DMS 273 (cell line): ENCODE results near the gene DIPK2A.

Experiments
- DNase-seq: peaks from one replicate; lab custom pipeline; 2025; ENCODE audit not compliant: unreplicated experiment; lab: John Stamatoyannopoulos, UW

Gene DIPK2A

GRCh38 chr3:143971359-143972154, at the start of gene DIPK2A:
Gene DIPK2A (plus strand): TSS chr3:143971823. CDS start chr3:143972333, 510 bp downstream.
- DNase-seq = peak; percentile 100

GRCh38 chr3:143924522-143925285, 46.9 kb upstream of the DIPK2A start:
- no peak for DNase-seq

GRCh38 chr3:143928056-143928455, 43.6 kb upstream of the DIPK2A start:
- DNase-seq = no peak

GRCh38 chr3:143928541-143929255, 42.9 kb upstream of the DIPK2A start:
- DNase-seq = no peak

- DNase-seq = no peak
Measured at GRCh38 chr3:143934791-143935190, 36.8 kb upstream of the DIPK2A start.

GRCh38 chr3:143935678-143936077, 35.9 kb upstream of the DIPK2A start:
- DNase-seq = no peak

GRCh38 chr3:143950810-143951209, 20.8 kb upstream of the DIPK2A start:
- DNase-seq = no peak

GRCh38 chr3:143951351-143951971, 20.2 kb upstream of the DIPK2A start:
- DNase-seq = peak; percentile 68

- DNase-seq = peak; percentile 29
Measured at GRCh38 chr3:143952569-143953072, 19.0 kb upstream of the DIPK2A start.

GRCh38 chr3:143955113-143955512, 16.5 kb upstream of the DIPK2A start:
- DNase-seq = no peak

- DNase-seq = no peak
Measured at GRCh38 chr3:143956838-143957237, 14.8 kb upstream of the DIPK2A start.

GRCh38 chr3:143957453-143957852, 14.2 kb upstream of the DIPK2A start:
- DNase-seq = no peak

- DNase-seq = no peak
Measured at GRCh38 chr3:143958966-143959365, 12.7 kb upstream of the DIPK2A start.

- DNase-seq = no peak
Measured at GRCh38 chr3:143961342-143961741, 10.3 kb upstream of the DIPK2A start.

- DNase-seq = no peak
Measured at GRCh38 chr3:143963946-143964345, 7.7 kb upstream of the DIPK2A start.

GRCh38 chr3:143970773-143971358, 757 bp upstream of the DIPK2A start:
- DNase-seq = peak; percentile 91

GRCh38 chr3:143972155-143972504, 507 bp downstream of the DIPK2A start:
- DNase-seq = no peak

- DNase-seq = peak; percentile 96
Measured at GRCh38 chr3:143972505-143973258, 1.1 kb downstream of the DIPK2A start.

GRCh38 chr3:143973259-143974021, 1.8 kb downstream of the DIPK2A start:
- peak; percentile 73 for DNase-seq
